Dendritic cell treated with granulocyte-macrophage colony-stimulating factor and Interleukin-4, amounts not matched to agents 40 ng/mL and 50 ng/mL, for 4 days (primary cell): ENCODE results near the gene SELENON.

Source experiments
- H3K27ac Mint-ChIP-seq: one replicate; pipeline ENCODE4 v1.8.0; 2022; ENCODE audit warnings: mild to moderate bottlenecking, mixed read lengths
- H3K27me3 Mint-ChIP-seq: one replicate; pipeline ENCODE4 v1.8.0; 2022; ENCODE audit warnings: mild to moderate bottlenecking, mixed read lengths
- H3K36me3 Mint-ChIP-seq: one replicate; pipeline ENCODE4 v1.8.0; 2022; ENCODE audit warnings: low read depth, mixed read lengths
- H3K4me1 Mint-ChIP-seq: one replicate; pipeline ENCODE4 v1.8.0; 2022; ENCODE audit warnings: low read depth, mixed read lengths
- H3K4me3 Mint-ChIP-seq: one replicate; pipeline ENCODE4 v1.8.0; 2022; ENCODE audit warnings: mild to moderate bottlenecking, moderate library complexity, mixed read lengths
- H3K9me3 Mint-ChIP-seq: one replicate; pipeline ENCODE4 v1.8.0; 2022; ENCODE audit warnings: mixed read lengths
- intact Hi-C: fragments of 100-400 bp; cut with micrococcal nuclease; formaldehyde crosslinking; loops from one replicate; pipeline ENCODE4 v1.15.0; 2022

SELENON gene, protein sequence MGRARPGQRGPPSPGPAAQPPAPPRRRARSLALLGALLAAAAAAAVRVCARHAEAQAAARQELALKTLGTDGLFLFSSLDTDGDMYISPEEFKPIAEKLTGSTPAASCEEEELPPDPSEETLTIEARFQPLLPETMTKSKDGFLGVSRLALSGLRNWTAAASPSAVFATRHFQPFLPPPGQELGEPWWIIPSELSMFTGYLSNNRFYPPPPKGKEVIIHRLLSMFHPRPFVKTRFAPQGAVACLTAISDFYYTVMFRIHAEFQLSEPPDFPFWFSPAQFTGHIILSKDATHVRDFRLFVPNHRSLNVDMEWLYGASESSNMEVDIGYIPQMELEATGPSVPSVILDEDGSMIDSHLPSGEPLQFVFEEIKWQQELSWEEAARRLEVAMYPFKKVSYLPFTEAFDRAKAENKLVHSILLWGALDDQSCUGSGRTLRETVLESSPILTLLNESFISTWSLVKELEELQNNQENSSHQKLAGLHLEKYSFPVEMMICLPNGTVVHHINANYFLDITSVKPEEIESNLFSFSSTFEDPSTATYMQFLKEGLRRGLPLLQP

DNA sequence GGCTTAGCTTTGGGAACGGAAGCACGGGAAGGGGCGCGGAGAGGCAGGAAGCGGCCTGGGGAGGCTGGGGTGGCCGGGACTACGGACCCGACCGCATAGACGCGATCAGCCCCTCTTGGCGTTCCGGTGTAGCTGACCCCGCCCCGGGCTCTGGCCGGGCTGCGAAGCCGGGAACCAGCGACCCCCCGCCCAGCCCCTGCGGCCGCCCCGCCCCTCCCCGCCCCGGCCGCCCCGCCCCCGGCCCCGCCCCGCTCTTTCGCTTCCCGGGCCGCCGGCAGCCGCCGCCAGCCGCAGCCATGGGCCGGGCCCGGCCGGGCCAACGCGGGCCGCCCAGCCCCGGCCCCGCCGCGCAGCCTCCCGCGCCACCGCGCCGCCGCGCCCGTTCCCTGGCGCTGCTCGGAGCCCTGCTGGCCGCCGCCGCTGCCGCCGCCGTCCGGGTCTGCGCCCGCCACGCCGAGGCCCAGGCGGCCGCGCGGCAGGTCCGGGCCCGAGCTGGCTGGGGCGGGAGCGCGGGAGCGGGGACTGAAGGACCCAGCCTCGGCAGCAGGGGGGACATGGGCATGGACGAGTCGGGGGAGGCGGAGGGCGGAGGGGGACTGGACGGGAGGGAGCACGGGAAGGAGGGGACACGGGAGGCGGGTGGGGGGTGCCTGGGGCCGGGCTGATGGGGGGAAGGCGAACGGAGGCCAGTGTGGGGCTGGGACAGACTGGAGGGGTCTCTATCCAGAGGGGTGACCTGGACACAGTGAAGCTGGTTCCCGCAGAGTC is at the start of gene SELENON:
TSS of gene SELENON (plus strand) at position 259 of the 768 bp plus-strand sequence. CDS start at position 297, 38 bp downstream.
- peaks cover 6% of the 10 kb centered on the region for H3K27me3 Mint-ChIP-seq
- peaks cover 38% of the 10 kb centered on the region for H3K4me1 Mint-ChIP-seq
- no peaks in the 10 kb centered on the region for H3K9me3 Mint-ChIP-seq

DNA sequence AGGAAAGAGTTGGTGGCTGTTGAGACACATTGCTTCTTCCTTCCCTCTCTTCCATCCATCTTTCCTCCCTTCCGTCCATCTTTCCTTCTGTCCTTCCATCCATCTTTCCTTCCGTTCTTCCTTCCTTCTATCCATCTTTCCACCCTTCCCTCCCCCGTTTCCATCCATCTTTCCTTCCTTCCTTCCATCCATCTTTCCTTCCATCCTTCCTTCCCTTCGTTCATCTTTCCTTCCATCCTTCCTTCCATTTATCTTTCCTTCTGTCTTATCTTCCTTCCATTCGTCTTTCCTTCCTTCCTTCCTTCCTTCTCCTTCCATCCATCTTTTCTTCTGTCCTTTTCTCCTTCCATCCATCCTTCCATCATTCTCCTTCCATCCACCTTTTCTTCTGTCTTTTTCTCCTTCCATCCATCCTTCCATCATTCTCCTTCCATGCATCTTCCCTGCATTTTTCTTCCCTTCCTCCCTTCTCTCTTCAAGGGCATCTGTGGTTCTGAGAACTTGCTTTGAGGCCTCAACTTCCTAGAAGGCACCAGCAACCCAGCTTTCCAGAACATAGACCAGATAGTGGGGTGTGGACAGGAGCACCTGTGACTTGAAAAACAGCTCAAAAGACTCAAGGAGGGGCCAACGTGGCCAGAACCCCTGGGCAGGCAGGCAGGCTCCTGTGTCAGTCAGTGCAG is 48.9 kb upstream of the SELENON start:
- intact Hi-C loops: no loop called here
- Mint-ChIP-seq H3K36me3 (peaks cover 50% of the 10 kb centered on the region), H3K4me1 (peaks cover 14% of the 10 kb centered on the region), H3K27ac (no peak overlapping the region), H3K9me3 (no peaks in the 10 kb centered on the region), H3K4me3 (no peak overlapping the region), H3K27me3 (no peaks in the 10 kb centered on the region)

More for the DNA sequence above, at the start of gene SELENON:
- H3K36me3 Mint-ChIP-seq: peaks cover 21% of the 10 kb centered on the region
- intact Hi-C loops: no loop called here
- H3K4me3 Mint-ChIP-seq: peak within 1 kb of the TSS; percentile 90
- peak within 1 kb of the TSS; percentile 82 for H3K27ac Mint-ChIP-seq

DNA sequence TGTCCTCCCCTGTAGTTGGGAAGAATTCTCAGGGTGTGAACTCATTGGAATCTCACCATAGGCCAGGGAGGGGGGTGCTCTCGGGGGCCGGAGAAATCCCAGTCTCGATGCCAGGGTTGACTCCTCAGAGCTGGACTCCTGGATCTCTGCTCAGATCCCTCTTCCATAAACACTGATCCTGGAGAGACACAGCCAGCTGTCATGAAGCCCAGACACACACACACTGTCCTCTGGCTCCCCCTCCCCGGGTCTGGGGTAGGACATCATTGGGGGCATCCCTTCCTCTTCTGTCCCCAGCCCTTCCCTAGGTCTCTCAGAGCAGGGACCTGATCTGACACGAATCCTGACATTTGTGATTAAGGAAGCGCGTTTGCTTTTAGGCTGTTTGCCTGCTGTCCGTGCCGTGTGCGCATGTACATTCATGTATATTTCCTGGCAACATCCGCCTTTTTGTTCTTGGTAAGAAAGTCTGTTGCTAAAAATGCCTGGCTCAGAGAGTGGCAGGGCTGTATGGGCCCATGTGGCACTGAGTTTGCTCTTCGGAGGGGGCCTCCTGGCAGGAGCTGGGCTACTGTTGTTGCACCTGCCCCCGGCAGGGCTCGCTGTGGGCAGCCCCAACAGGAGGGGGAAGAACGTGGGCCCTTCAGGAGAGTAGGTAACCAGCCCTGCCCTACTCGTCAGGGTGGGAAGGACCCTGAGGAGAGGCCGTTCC is 45.4 kb upstream of the SELENON start:
- Mint-ChIP-seq H3K36me3 (peaks cover 69% of the 10 kb centered on the region), H3K4me3 (no peak overlapping the region), H3K27me3 (no peaks in the 10 kb centered on the region), H3K27ac (no peak overlapping the region), H3K4me1 (peaks cover 19% of the 10 kb centered on the region), H3K9me3 (no peaks in the 10 kb centered on the region)
- intact Hi-C loops: no loop called here

DNA sequence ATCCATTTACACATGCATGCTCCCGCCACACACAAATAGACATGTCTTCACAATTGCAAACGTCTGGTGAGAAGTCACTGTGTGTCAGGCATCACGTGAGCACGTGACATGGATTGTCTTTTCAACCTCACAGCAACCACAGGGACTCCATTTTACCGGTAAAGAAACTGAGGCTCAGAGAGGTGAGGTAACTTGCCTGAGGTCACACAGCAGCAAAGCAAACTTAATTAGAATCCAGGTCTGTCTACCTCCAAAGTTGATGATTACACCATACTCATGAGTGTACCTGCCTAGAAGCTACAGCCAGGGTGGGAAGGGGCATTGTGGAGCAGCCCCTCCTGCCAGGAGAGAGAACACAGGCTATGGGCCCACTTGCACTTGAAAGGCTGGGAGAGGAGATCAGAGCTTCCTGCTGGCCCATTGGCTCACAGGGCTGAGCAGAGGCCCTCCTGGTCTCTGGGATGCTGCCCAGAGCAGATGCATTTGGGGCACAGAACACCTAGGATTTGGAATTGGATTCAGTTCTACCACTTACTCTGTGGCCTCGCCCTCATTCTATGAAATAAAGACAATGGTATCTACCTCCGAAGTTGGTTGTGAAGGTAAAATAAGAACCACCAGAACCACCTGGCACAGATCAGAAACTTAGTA is 44.4 kb upstream of the SELENON start:
- H3K27me3 Mint-ChIP-seq: no peaks in the 10 kb centered on the region
- H3K9me3 Mint-ChIP-seq: no peaks in the 10 kb centered on the region
- H3K36me3 Mint-ChIP-seq: peaks cover 74% of the 10 kb centered on the region
- H3K27ac Mint-ChIP-seq: no peak overlapping the region
- intact Hi-C loops: no loop called here
- peaks cover 19% of the 10 kb centered on the region for H3K4me1 Mint-ChIP-seq
- no peak overlapping the region for H3K4me3 Mint-ChIP-seq

DNA sequence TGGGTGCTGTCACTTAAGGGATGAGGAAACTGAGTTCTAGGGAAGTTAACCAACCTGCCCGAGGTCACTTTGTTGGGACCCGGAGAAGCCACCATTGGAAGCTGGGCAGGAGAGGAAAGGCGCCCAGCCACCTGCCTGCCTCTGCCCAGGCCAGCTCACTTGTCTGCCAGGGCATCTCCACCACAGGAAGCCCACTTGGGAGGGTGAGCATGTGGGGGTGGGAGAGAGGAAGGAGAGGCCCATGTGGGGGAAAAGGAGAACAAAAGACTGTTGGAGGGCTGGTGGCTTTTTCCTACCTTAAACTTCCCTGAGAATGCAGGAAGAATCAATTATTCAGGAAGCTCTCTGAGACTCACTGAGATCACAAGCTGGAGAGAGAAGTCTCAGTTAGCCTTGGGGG is 43.8 kb upstream of the SELENON start:
- Mint-ChIP-seq H3K27me3 (no peaks in the 10 kb centered on the region), H3K9me3 (no peaks in the 10 kb centered on the region), H3K36me3 (peaks cover 72% of the 10 kb centered on the region), H3K27ac (no peak overlapping the region), H3K4me3 (no peak overlapping the region), H3K4me1 (peaks cover 19% of the 10 kb centered on the region)
- intact Hi-C loops: no loop called here

DNA sequence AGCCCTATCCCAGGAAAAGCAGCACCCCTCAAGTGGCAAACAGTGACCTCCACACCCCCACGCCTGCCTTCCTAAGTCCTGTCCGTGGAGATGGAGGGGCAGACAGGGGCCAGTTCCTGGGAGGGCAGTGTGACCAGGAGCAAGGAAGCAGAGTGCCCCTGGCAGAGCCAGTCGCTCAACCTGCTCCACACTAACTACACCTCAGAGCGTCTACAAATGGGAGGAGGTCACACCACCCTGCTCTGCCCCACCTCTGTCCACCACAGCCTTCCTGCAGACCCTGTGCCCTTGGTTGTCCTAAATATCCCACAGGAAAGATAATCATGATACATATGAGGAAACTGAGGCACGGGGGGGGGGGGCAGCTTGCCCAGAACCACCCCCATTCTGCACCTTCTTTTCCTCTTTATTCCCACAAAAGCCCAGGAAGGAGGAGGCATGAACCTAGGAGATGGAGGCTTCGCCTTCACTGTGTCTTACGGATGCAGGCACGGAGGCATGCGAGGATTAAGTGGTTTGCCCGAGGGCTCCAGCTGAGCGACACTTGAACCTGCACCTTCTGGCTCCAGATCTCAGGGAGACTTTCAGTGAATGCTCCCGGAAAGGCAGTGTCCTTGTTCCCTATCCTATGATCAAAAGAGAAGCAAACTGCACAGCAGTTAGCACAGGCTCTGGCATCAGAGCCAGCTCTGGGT is 42.7 kb upstream of the SELENON start:
- intact Hi-C loops: no loop called here
- Mint-ChIP-seq H3K27ac (no peak overlapping the region), H3K9me3 (no peaks in the 10 kb centered on the region), H3K4me1 (peaks cover 19% of the 10 kb centered on the region), H3K36me3 (peaks cover 73% of the 10 kb centered on the region), H3K27me3 (no peaks in the 10 kb centered on the region), H3K4me3 (no peak overlapping the region)

DNA sequence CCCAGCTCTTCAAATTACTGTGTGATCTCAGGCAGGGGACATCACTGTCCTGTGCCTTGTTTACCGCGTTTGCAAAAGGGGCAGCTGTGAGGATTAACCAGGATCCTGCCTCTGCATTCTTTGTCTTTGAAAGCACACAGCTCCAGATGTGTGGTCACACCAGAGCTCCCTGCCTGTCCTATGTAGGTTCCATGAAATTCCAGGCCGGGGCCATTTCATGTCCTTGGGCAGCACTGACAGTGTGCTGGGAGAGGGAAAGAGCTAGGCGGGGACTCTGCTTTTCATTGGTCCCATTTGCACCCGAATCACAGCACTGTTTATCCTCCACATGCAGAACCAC is 42.2 kb upstream of the SELENON start:
- no peaks in the 10 kb centered on the region for H3K9me3 Mint-ChIP-seq
- intact Hi-C loops: no loop called here
- H3K4me1 Mint-ChIP-seq: peaks cover 19% of the 10 kb centered on the region
- no peak overlapping the region for H3K4me3 Mint-ChIP-seq
- no peaks in the 10 kb centered on the region for H3K27me3 Mint-ChIP-seq
- no peak overlapping the region for H3K27ac Mint-ChIP-seq
- peaks cover 73% of the 10 kb centered on the region for H3K36me3 Mint-ChIP-seq

DNA sequence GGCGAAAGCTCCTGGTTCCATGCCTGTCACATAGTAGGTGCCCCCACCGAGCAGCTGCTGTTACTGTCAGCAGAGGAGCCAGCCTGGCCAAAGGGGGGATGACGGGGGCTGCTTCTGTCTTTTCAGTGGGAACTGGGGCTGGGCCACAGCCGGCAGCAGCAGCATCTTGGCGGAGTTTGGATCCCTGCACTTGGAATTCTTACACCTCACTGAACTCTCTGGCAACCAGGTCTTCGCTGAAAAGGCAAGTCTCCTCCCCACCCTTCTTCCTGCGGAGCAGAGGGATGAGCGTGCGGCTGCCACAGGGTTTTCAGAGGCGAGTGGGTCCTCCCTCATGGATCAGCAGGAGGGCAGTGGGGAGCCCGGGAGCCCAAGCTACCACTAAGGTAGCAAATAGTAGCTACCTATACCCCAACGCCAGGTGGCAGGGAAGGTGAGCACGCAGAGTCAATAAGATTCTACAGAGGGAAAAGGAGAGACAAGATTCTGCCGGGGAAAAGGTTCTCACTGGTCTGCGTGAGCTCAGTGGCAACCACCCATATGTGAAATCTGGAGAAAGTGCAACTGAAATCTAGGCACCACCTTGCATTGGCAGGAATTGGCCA is 41.4 kb upstream of the SELENON start:
- intact Hi-C loops: no loop called here
- Mint-ChIP-seq H3K27me3 (no peaks in the 10 kb centered on the region), H3K27ac (no peak overlapping the region), H3K36me3 (peaks cover 68% of the 10 kb centered on the region), H3K4me3 (no peak overlapping the region), H3K4me1 (peaks cover 19% of the 10 kb centered on the region), H3K9me3 (no peaks in the 10 kb centered on the region)

DNA sequence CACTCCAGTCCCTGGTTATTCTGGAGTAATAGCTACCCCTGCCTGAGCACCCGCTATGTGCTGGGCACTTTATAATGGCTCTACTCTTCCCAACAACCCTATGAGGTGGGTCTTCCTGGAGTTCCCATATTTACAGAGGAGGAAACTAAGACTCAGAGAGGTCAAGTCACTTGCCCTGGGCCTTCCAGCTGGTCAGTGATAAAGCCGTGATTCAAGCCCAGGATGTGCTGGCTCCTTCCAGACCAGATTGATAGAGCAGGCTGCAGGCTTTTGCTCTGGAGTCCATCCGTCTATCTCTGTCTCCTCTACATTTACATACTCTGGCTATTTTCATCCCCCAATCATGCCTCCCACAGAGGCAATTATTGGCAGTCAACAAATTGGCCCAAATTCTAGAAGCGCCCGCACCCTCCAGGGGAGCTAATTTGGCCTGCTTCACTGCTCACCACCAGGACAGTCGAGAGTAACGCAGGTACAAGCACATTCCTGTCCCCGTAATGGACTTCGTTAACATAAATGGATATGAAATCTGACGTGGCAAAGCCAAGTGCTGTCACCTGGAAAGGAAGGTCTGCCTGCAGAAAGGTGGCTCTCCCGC is 39.8 kb upstream of the SELENON start:
- Mint-ChIP-seq H3K4me1 (peaks cover 8% of the 10 kb centered on the region), H3K36me3 (peaks cover 66% of the 10 kb centered on the region), H3K4me3 (no peak overlapping the region), H3K27me3 (no peaks in the 10 kb centered on the region), H3K9me3 (no peaks in the 10 kb centered on the region), H3K27ac (no peak overlapping the region)
- intact Hi-C loops: no loop called here

DNA sequence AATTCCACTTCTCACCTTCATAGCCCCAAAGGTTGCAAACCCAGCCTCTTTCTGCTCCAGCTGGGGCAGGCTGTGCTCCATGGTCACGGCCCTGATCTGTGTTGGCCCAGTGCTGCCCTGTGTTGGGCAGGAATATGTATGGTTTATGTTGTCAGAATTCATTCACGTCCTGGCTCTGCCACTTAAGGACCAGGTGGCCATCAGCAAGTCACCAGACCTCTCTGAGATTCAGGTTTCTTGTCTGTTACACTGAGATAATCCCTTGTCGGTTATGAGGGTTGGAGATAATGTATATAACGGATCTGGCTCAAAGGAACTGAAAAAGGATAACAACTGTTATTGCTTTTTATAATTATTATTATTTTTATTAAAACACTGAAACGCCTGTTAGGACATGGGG is 39.1 kb upstream of the SELENON start:
- intact Hi-C loops: no loop called here
- H3K4me1 Mint-ChIP-seq: peaks cover 7% of the 10 kb centered on the region
- no peaks in the 10 kb centered on the region for H3K27me3 Mint-ChIP-seq
- no peak overlapping the region for H3K27ac Mint-ChIP-seq
- H3K36me3 Mint-ChIP-seq: peaks cover 62% of the 10 kb centered on the region
- H3K9me3 Mint-ChIP-seq: no peaks in the 10 kb centered on the region
- H3K4me3 Mint-ChIP-seq: no peak overlapping the region

DNA sequence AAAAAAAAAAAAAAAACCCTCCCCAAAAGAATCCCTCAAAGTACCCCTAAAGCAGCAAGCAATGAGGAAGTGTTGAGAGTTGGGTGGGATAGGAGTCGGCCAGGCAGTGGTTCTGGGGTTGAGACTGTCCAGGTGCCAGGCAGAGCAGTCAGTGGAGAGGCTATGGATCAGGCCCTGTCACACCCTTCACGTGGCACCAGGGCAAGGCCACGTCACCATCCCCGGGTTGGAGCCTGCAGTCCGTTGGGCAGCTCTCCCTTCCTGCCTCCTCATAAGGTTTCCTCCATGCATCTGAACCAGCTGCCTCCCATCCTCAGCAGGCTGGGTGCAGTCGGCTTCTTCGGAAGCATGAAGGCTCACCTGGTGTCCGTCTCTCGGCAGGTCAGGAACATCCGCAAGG is 36.5 kb upstream of the SELENON start:
- Mint-ChIP-seq H3K27ac (no peak overlapping the region), H3K4me3 (no peak overlapping the region), H3K36me3 (peaks cover 73% of the 10 kb centered on the region), H3K27me3 (no peaks in the 10 kb centered on the region), H3K4me1 (no peaks in the 10 kb centered on the region), H3K9me3 (no peaks in the 10 kb centered on the region)
- intact Hi-C loops: no loop called here
